ENCODE measurements around the gene SORCS2.

Gene SORCS2

DNA sequence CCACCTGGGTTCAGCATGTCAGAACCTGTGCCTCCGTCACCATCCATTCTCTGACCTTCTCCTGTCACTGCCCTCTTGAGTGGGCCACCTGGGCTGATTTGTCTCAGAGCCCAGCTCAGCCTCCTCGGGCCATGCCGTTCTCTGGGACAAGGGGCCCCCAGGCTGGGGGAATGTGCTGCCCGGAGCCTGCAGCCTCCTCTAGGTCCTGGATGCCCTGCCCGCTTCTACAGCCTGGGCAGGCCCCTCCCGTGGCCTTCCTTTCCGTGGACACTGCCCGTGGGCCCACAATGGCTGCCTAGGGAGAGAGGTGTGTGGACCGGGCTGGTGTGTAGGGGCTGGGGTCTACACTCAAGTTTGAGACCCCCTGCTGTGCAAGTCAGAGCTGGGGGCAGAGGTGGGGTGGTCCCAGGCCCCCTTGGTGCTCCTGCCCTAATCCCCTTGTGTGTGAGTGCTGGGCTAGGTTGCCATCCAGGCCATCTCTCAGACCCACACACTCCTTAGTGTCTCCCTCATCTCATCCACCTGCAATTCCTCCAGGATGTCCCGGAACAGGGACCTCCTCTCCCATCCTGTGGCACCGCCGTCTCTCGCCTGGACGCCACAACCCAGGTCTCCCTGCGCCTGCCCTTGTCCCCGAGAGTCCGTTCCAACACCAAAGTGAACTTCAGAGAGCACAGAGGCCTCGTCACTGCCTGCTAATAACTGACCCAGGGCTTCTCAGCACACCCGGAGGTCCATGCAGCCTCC is 230.0 kb downstream of the SORCS2 start:
- TF ChIP-seq, protein P1, sequence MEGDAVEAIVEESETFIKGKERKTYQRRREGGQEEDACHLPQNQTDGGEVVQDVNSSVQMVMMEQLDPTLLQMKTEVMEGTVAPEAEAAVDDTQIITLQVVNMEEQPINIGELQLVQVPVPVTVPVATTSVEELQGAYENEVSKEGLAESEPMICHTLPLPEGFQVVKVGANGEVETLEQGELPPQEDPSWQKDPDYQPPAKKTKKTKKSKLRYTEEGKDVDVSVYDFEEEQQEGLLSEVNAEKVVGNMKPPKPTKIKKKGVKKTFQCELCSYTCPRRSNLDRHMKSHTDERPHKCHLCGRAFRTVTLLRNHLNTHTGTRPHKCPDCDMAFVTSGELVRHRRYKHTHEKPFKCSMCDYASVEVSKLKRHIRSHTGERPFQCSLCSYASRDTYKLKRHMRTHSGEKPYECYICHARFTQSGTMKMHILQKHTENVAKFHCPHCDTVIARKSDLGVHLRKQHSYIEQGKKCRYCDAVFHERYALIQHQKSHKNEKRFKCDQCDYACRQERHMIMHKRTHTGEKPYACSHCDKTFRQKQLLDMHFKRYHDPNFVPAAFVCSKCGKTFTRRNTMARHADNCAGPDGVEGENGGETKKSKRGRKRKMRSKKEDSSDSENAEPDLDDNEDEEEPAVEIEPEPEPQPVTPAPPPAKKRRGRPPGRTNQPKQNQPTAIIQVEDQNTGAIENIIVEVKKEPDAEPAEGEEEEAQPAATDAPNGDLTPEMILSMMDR (IDR thresholded peaks at IDR 0.05; ENCODE audit: low read depth, low read length), result no peak
- Histone ChIP-seq H3K4me1 (no peaks in the 10 kb centered on the region), H3K36me3 (no peaks in the 10 kb centered on the region), H3K27me3 (no peaks in the 10 kb centered on the region), H3K4me3 (ENCODE audit: low read depth, low read length) (no peak overlapping the region), H3K9me3 (no peaks in the 10 kb centered on the region; the same call in 1 of the 2 replicates)
- DNase-seq, result peak; percentile 3

- H3K4me3 ChIP-seq (ENCODE audit: low read depth, low read length), result no peak overlapping the region
- H3K9me3 ChIP-seq, result no peaks in the 10 kb centered on the region; the same call in 1 of the 2 replicates
- H3K27me3 ChIP-seq, result no peaks in the 10 kb centered on the region
- no peaks in the 10 kb centered on the region for H3K36me3 ChIP-seq
- TF ChIP-seq, protein P1 (IDR thresholded peaks at IDR 0.05; ENCODE audit: low read depth, low read length), result no peak
- peak; percentile 5 for DNase-seq
- no peaks in the 10 kb centered on the region for H3K4me1 ChIP-seq
Observed at GRCh38 chr4:7422898-7423180, 230.5 kb downstream of the SORCS2 start.

DNA sequence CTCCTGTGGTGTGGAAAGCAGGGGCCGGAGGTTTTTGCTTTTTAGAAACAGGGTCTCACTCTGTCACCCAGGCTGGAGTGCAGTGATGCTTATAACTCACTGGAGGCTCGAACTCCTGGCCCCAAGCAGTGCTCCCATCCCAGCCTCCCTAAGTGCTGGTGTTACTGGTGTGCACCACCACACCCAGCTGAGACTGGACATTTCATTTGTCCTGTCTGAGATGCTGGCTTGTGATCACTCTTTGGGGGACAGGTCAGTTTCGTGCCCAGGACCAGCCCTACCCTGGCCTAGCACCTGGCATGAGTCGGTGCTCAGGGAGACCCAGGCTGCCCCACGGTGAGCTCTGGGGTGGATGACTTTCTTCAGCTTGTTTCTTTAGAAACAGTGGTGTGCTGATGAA is 231.1 kb downstream of the SORCS2 start:
- no peaks in the 10 kb centered on the region for H3K36me3 ChIP-seq
- TF ChIP-seq, protein P1 (IDR thresholded peaks at IDR 0.05; ENCODE audit: low read depth, low read length), result no peak
- H3K27me3 ChIP-seq, result no peaks in the 10 kb centered on the region
- no peaks in the 10 kb centered on the region; the same call in 1 of the 2 replicates for H3K9me3 ChIP-seq
- DNase-seq, result peak; percentile 1
- H3K4me1 ChIP-seq, result no peaks in the 10 kb centered on the region
- H3K4me3 ChIP-seq (ENCODE audit: low read depth, low read length), result no peak overlapping the region

DNA sequence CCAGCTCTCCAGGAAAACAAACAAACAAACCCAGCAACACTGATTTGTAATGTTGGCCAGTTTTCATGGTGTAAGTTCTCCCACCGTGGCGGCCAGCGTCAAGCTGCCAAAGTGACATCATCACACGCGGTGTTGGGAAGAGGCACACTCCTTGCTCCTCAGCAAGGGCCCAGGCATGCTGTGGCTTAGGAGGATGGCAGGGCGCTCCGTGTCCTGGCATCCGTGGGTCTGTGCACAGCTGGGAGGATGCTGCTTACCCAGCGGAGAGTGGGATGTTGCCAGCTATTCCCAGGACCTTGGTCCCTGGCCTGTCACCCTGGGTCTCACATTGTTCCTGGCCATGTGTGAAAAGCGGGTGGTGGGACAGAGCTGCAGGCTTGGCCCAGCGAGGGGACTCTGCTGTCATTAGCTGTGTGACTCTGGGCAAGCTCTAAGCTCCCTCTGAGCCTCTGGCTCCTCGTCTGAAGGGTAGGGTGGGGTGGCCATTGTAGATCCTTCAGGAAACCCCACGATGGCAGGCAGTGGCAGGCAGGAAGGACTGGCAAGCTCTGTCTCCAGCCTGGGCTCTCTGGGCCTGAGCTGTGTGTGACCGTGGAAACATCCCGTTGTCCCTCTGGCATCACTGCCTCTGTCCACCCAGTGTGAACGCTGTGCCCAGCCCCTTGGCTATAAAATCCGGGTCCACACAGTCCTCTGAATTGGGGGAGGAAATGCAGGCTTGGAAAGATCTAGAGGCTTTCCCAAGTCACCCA is 231.6 kb downstream of the SORCS2 start:
- Histone ChIP-seq H3K9me3 (no peaks in the 10 kb centered on the region; the same call in 1 of the 2 replicates), H3K36me3 (no peaks in the 10 kb centered on the region), H3K4me3 (ENCODE audit: low read depth, low read length) (no peak overlapping the region), H3K4me1 (no peaks in the 10 kb centered on the region), H3K27me3 (no peaks in the 10 kb centered on the region)
- peak; percentile 1 for DNase-seq
- TF ChIP-seq, protein P1 (IDR thresholded peaks at IDR 0.05; ENCODE audit: low read depth, low read length), result no peak

DNA sequence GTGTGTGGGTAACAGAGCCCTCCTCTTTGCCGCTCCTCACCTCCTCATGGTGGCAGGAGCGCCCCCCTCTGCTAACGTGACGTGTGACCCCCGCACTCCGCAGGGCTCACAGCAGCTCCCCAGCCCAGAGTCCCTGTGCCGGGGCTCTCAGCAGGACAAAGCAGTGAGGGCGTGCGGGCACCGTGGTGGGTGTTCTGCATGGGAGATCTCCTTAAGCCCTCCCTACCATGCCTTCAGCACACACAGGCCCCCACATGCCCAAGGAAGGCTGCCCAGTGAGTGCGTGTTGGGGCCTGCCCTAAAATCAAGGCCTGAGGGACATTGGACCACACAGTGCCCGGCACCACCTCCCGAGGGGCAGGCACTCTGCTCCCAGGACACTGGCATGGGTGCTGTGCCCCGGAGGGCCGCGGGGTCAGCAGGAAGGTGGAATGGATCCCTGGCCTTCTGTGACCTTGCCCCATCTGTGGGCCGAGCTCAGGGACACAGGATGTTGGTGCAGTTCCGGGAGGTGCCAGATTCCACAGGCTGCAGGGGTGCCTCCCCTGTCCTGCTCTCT is 232.3 kb downstream of the SORCS2 start:
- Histone ChIP-seq H3K4me3 (ENCODE audit: low read depth, low read length) (no peak overlapping the region), H3K4me1 (no peaks in the 10 kb centered on the region), H3K36me3 (no peaks in the 10 kb centered on the region), H3K9me3 (no peaks in the 10 kb centered on the region; the same call in 1 of the 2 replicates), H3K27me3 (no peaks in the 10 kb centered on the region)
- no peak for DNase-seq
- TF ChIP-seq, protein P1 (IDR thresholded peaks at IDR 0.05; ENCODE audit: low read depth, low read length), result no peak

- H3K9me3 ChIP-seq, result no peaks in the 10 kb centered on the region; the same call in 1 of the 2 replicates
- DNase-seq, result no peak
- H3K4me3 ChIP-seq (ENCODE audit: low read depth, low read length), result no peak overlapping the region
- TF ChIP-seq, protein P1 (IDR thresholded peaks at IDR 0.05; ENCODE audit: low read depth, low read length), result no peak
- no peaks in the 10 kb centered on the region for H3K36me3 ChIP-seq
- H3K27me3 ChIP-seq, result no peaks in the 10 kb centered on the region
- no peaks in the 10 kb centered on the region for H3K4me1 ChIP-seq
Observed at GRCh38 chr4:7425124-7425523, 232.8 kb downstream of the SORCS2 start.

All from BE2C (cell line).